NCI-H2029 treated with DMSO at 0.1 percent for 48 hours (cell line): ENCODE data around the gene C4B.
"Not testable (repeated sequence)": the region's sequence is repeated elsewhere in the genome, so short reads cannot be mapped to it uniquely, and the experiment has no call there.

Experiments
- DNase-seq: peaks from one replicate; lab custom pipeline; 2025; lab: John Stamatoyannopoulos, UW

C4B gene

GRCh38 chr6:31980998-31981397, 33.6 kb upstream of the C4B start:
- DNase-seq: not testable (repeated sequence)

GRCh38 chr6:31981744-31982143, 32.9 kb upstream of the C4B start, which contains the start of gene C4A:
Gene C4A (plus strand): TSS chr6:31982057. CDS start chr6:31982108, 51 bp downstream.
- DNase-seq: not testable (repeated sequence)

DNA sequence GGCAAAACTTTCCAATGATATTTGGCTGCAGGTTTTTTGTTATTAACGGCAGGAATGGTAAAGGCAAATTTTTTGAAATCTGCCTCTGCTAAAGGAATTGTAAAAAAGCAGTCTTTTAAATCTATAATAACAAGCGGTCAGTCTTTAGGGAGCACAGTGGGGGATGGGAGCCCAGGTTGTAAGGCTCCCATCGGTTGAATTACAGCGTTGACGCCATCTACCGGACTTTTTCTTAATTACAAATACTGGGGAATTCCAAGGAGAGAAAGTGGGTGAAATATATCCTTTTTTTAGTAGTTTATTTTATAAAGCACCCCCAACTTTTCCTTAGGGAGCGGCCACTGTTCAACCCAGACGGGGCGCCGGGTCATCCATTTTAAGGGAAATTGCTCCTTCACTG, 25.2 kb upstream of the C4B start:
- DNase-seq: not testable (repeated sequence)

GRCh38 chr6:31994421-31994820, 20.2 kb upstream of the C4B start:
- DNase-seq: not testable (repeated sequence)

GRCh38 chr6:31996385-31996784, 18.2 kb upstream of the C4B start:
- DNase-seq: not testable (repeated sequence)

- DNase-seq: not testable (repeated sequence)
These were observed 11.9 kb upstream of the C4B start for GRCh38 chr6:32002546-32003268.

DNA sequence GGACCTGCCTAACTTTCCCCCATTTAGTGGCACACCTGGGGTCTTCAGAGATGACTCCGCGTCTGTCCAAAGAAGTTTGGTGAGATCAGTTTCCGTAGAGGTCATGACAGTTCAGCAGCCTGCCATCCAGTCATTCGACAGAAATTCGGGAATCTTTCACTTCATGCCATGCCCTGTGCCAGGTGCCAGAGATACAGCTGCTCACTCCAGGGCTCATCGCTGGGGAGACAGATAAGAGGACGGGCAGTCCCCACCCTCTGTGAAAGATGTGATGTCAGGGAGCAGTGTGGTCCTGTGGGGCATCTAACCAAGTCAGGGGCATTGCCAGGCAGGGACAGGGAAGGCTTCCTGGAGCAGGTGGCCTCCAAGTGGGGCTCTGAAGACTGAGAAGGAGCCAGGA, 11.3 kb upstream of the C4B start:
- not testable (repeated sequence) for DNase-seq

GRCh38 chr6:32004393-32004792, 10.2 kb upstream of the C4B start:
- DNase-seq: not testable (repeated sequence)

GRCh38 chr6:32004864-32005537, 9.6 kb upstream of the C4B start:
- not testable (repeated sequence) for DNase-seq

DNA sequence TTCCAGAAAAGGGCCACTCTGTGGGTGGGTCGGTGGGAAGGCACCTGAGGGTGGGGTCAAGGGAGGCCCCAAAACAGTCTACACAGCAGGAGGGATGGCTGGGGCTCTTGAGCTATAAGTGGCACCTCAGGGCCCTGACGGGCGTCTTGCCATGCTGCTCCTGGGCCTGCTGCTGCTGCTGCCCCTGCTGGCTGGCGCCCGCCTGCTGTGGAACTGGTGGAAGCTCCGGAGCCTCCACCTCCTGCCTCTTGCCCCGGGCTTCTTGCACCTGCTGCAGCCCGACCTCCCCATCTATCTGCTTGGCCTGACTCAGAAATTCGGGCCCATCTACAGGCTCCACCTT, 9.1 kb upstream of the C4B start:
- not testable (repeated sequence) for DNase-seq

DNA sequence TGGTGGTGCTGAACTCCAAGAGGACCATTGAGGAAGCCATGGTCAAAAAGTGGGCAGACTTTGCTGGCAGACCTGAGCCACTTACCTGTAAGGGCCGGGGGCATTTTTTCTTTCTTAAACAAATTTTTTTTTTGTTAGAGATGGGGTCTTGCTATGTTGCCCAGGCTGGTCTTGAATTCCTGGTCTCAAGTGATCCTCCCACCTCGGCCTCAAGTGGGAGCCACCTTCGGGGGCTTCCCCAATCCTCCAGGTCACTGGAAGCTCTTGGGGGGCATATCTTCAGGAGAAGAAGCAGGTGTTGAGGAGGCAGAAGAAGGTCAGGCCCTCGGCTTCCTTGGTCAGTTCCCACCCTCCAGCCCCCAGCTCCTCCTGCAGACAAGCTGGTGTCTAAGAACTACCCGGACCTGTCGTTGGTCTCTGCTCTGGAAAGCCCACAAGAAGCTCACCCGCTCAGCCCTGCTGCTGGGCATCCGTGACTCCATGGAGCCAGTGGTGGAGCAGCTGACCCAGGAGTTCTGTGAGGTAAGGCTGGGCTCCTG, 8.5 kb upstream of the C4B start:
- not testable (repeated sequence) for DNase-seq

GRCh38 chr6:32007086-32007485, 7.5 kb upstream of the C4B start:
- DNase-seq: not testable (repeated sequence)

DNA sequence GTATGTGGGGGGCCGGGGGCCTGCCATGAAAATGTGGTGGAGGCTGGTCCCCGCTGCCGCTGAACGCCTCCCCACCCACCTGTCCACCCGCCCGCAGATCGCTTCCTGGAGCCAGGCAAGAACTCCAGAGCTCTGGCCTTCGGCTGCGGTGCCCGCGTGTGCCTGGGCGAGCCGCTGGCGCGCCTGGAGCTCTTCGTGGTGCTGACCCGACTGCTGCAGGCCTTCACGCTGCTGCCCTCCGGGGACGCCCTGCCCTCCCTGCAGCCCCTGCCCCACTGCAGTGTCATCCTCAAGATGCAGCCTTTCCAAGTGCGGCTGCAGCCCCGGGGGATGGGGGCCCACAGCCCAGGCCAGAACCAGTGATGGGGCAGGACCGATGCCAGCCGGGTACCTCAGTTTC, 6.6 kb upstream of the C4B start:
- not testable (repeated sequence) for DNase-seq

DNA sequence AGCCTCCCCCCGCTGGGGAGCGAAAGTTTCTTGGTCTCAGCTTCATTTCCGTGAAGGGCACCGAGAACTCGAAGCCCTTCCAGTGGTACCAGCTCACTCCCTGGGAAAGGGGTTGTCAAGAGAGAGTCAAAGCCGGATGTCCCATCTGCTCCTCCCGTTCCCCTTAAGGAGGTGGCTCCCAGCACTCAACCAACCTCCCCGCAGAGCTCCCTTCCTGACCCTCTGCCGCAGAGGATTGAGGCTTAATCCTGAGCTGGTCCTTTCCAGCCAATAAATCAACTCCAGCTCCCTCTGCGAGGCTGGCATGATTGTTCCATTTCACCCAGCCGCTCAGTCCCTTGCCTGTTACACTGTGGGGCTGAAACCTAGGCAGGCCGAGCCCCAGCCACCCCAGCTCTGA, 6.0 kb upstream of the C4B start:
- not testable (repeated sequence) for DNase-seq

DNA sequence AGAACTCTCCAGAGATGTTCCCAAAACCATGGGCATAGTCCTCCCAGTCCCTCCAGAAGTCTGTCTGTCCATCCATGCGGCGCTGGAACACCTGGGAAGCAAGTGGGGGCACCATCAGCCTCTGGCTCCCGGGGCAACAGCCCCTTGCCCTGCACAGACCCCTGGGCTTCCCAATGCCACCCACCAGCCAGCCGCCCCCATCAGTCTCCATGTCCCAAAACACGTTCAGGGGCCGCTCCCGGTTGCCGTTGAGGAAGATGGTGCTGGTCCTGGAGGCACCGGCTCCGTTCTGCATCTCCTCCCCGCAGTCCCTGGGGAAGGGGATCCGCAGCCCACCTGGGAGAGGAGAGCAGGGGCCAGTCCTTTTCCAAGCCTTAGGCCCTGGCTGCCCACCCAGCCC, 5.1 kb upstream of the C4B start:
- DNase-seq: not testable (repeated sequence)

DNA sequence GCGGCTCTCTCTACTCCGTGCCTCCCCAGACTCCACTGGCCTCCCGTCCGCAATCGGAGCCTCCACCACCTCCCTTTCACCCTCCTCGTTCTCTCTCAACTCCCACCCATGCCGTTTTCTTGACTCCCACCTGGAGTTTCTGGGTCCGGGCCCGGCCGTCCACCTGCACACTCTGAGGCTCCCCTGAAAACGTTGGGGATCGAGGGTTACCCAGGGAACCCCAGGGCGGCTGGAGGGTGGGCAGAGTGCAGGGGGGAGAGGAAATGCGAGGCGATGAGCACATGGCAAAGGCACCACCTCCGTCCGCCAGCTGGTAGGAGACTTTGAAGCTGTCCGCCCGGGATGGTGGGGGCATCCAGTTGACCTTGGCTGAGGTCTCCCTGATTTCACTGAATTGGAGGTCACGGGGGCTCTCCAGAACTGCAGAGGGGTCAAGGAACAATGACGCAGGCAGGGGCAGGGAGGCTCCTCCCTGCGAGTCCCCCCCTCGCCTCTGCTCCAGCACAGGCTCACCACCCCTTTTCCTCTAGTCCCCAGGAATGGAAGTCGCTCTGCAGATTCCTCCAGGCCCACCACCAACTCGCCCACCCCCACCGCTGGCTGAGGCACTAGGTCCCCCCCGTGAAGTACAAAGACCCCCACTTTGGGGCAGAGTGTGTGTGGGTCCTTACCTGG, 3.6 kb upstream of the C4B start:
- not testable (repeated sequence) for DNase-seq

DNA sequence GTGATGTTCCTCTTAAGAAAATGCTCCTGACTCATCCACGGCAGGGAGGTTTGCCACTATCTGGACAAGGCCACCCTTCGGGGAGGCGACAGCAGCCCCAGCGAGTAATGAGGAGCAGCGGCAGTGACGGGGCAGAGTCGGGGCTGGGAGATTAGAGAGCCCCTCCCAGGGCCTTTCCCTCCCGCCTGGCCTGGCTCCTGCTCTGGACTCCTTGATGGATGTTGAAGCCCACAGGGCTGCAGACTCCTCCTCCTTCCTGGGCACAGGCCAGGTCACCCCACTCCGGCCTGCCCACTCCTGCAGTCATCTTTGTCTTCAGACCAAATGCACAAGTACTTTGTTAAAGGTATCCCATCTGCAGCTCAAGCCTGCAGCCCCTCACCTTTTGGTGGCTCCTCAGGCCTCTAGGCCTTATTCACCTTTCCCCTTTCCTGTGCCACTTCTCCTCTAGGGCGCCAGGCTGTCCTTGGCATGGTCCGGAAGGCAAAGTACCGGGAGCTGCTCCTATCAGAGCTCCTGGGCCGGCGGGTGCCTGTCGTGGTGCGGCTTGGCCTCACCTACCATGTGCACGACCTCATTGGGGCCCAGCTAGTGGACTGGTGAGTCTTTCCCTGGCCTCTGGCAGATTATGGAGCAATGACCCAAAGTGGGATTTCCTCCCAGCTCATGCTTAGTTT, 1.5 kb upstream of the C4B start:
- DNase-seq: not testable (repeated sequence)

GRCh38 chr6:32013738-32014137, 857 bp upstream of the C4B start:
- DNase-seq: not testable (repeated sequence)

DNA sequence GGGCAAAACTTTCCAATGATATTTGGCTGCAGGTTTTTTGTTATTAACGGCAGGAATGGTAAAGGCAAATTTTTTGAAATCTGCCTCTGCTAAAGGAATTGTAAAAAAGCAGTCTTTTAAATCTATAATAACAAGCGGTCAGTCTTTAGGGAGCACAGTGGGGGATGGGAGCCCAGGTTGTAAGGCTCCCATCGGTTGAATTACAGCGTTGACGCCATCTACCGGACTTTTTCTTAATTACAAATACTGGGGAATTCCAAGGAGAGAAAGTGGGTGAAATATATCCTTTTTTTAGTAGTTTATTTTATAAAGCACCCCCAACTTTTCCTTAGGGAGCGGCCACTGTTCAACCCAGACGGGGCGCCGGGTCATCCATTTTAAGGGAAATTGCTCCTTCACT, 7.5 kb downstream of the C4B start:
- DNase-seq: not testable (repeated sequence)

DNA sequence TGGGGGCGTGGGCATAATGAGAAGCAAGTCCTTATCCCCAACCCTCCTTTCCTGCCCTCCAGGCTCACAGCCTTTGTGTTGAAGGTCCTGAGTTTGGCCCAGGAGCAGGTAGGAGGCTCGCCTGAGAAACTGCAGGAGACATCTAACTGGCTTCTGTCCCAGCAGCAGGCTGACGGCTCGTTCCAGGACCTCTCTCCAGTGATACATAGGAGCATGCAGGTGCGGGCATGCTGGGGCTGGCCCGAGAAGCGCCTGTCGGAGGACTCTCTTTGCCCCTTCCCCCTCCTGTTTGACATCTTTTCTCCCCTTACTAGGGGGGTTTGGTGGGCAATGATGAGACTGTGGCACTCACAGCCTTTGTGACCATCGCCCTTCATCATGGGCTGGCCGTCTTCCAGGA, 14.0 kb downstream of the C4B start:
- DNase-seq: not testable (repeated sequence)

DNA sequence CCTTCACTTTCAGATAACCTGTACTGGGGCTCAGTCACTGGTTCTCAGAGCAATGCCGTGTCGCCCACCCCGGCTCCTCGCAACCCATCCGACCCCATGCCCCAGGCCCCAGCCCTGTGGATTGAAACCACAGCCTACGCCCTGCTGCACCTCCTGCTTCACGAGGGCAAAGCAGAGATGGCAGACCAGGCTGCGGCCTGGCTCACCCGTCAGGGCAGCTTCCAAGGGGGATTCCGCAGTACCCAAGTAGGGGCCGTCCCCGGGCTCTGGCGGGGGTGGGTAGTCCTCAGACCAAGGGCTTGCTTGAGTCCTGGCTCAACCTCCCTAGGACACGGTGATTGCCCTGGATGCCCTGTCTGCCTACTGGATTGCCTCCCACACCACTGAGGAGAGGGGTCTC, 15.0 kb downstream of the C4B start:
- DNase-seq: not testable (repeated sequence)
